D721Med (cell line): ENCODE measurements around the gene RALB.
A peak's percentile ranks its signal among the peaks of the same experiment; 100 is the strongest.

ENCODE experiments used
- DNase-seq: peaks from one replicate; pipeline ENCODE4 v3.0.0; 2011; ENCODE audit warnings: low spot score; ENCODE audit not compliant: insufficient read length
- FAIRE-seq: peaks from 2 replicates; lab custom pipeline; 2011; peaks lifted over from hg19 to GRCh38; lab: Jason Lieb, UNC
- TF ChIP-seq, protein P1 (sequence below): IDR thresholded peaks from 2 replicates; pipeline ENCODE4 v1.5.1; 2012; ENCODE audit warnings: mild to moderate bottlenecking, control low read depth; ENCODE audit not compliant: insufficient read depth; ENCODE audit errors: missing control alignments

Gene RALB

GRCh38 chr2:120343433-120344105 lies 90.9 kb downstream of the RALB start:
- DNase-seq (no peak), FAIRE-seq (no peak)
- TF ChIP-seq, protein P1, sequence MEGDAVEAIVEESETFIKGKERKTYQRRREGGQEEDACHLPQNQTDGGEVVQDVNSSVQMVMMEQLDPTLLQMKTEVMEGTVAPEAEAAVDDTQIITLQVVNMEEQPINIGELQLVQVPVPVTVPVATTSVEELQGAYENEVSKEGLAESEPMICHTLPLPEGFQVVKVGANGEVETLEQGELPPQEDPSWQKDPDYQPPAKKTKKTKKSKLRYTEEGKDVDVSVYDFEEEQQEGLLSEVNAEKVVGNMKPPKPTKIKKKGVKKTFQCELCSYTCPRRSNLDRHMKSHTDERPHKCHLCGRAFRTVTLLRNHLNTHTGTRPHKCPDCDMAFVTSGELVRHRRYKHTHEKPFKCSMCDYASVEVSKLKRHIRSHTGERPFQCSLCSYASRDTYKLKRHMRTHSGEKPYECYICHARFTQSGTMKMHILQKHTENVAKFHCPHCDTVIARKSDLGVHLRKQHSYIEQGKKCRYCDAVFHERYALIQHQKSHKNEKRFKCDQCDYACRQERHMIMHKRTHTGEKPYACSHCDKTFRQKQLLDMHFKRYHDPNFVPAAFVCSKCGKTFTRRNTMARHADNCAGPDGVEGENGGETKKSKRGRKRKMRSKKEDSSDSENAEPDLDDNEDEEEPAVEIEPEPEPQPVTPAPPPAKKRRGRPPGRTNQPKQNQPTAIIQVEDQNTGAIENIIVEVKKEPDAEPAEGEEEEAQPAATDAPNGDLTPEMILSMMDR, result peak; percentile 77
